Loucy (cell line): Measurements from ENCODE around the gene HMGN3.

Source experiments
- H2AFZ ChIP-seq: fragments of 200-600 bp; sonication (generic); 2 replicates; pipeline ENCODE4 v1.6.0; 2016; ENCODE audit warnings: antibody characterized with exemption, mild to moderate bottlenecking, low read length, moderate library complexity
- H3F3A ChIP-seq: fragments of 200-600 bp; 2 replicates; pipeline ENCODE4 v1.6.0; 2016; ENCODE audit warnings: antibody characterized with exemption, low read depth, mild to moderate bottlenecking
- H3K27me3 ChIP-seq: fragments of 200-600 bp; sonication (generic); 2 replicates; pipeline ENCODE4 v1.6.1; 2014; ENCODE audit warnings: low read length, mild to moderate bottlenecking; ENCODE audit not compliant: insufficient read depth, poor library complexity, severe bottlenecking
- H3K36me3 ChIP-seq: fragments of 200-600 bp; sonication (generic); 2 replicates; pipeline ENCODE4 v1.6.1; 2016; ENCODE audit warnings: low read length; ENCODE audit not compliant: insufficient read depth
- H3K4me1 ChIP-seq: fragments of 200-600 bp; sonication (generic); 2 replicates; pipeline ENCODE4 v1.5.1; 2014; ENCODE audit warnings: low read length, mild to moderate bottlenecking; ENCODE audit not compliant: insufficient read depth, poor library complexity, severe bottlenecking
- H3K4me2 ChIP-seq: fragments of 200-600 bp; sonication (generic); 2 replicates; pipeline ENCODE4 v1.6.0; 2014; ENCODE audit warnings: antibody characterized with exemption, low read length, low read depth, mild to moderate bottlenecking; ENCODE audit not compliant: poor library complexity, severe bottlenecking
- H3K4me3 ChIP-seq: fragments of 200-600 bp; sonication (generic); 2 replicates; pipeline ENCODE4 v1.5.1; 2014; ENCODE audit warnings: low read length, mild to moderate bottlenecking, mixed read lengths; ENCODE audit not compliant: poor library complexity, severe bottlenecking
- H3K79me2 ChIP-seq: fragments of 200-600 bp; sonication (generic); 2 replicates; pipeline ENCODE4 v1.6.1; 2014; ENCODE audit warnings: low read length; ENCODE audit not compliant: insufficient read depth
- H3K9ac ChIP-seq: fragments of 200-600 bp; sonication (generic); 2 replicates; pipeline ENCODE4 v1.6.0; 2014; ENCODE audit warnings: mild to moderate bottlenecking, low read depth, low read length, moderate library complexity; ENCODE audit not compliant: poor library complexity, severe bottlenecking
- H3K9me2 ChIP-seq: fragments of 200-600 bp; sonication (generic); replicated peaks from 2 replicates; pipeline ENCODE4 v1.6.1; 2016; ENCODE audit warnings: low read depth, low read length, mixed read lengths
- H3K9me3 ChIP-seq: fragments of 200-600 bp; sonication (generic); 2 replicates; pipeline ENCODE4 v1.6.1; 2014; ENCODE audit warnings: mild to moderate bottlenecking, antibody characterized with exemption, low read length, low read depth; ENCODE audit not compliant: insufficient read depth
- H4K20me1 ChIP-seq: fragments of 200-600 bp; sonication (generic); 2 replicates; pipeline ENCODE4 v1.6.0; 2014; ENCODE audit warnings: antibody characterized with exemption, low read length, mild to moderate bottlenecking; ENCODE audit not compliant: insufficient read depth, poor library complexity, severe bottlenecking
- CTCF ChIP-seq: fragments of 200-600 bp; sonication (generic); conservative IDR thresholded peaks from 2 replicates; pipeline ENCODE4 v1.5.1; 2014; ENCODE audit warnings: mild to moderate bottlenecking, antibody characterized with exemption, low read length
- EZH2phosphoT487 ChIP-seq: fragments of 200-600 bp; IDR thresholded peaks from 2 replicates; pipeline ENCODE4 v1.6.1; 2018; ENCODE audit warnings: antibody characterized with exemption, mild to moderate bottlenecking, moderate library complexity, borderline replicate concordance

HMGN3 gene

GRCh38 chr6:79186564-79186963 lies 47.9 kb downstream of the HMGN3 start:
- Histone ChIP-seq H3K4me1 (no peaks in the 10 kb centered on the region), H4K20me1 (no peaks in the 10 kb centered on the region), H3K4me3 (no peak overlapping the region), H3K4me2 (no peak overlapping the region), H3K36me3 (no peaks in the 10 kb centered on the region), H3K79me2 (no peaks in the 10 kb centered on the region), H3K9me3 (peaks cover 6% of the 10 kb centered on the region; the same call in 1 of the 2 replicates), H2AFZ (no peak overlapping the region), H3K9me2 (no peaks in the 10 kb centered on the region), H3F3A (no peaks in the 10 kb centered on the region), H3K9ac (no peak overlapping the region), H3K27me3 (no peaks in the 10 kb centered on the region)
- TF ChIP-seq CTCF: no peak
- no peak for TF ChIP-seq EZH2phosphoT487

DNA sequence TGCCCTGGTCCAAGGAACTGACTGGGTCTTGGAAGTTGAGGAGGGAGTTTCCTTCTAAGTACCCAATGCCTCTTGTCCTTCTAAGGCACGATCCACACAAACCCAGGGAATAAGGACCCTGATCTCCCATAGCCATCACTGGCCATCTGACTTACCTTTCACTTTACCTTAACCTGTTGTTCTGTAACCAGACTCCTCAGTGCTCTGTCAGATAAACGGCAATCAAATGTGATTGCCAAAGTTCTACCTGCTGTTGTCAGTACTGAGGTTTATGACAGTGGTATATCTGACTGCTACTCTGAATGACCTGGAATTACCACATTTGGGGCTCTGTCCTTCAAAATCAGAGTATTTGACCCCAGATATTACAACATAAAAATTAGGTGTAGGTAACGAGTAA lies 49.8 kb downstream of the HMGN3 start:
- no peaks in the 10 kb centered on the region for H3K9me3 ChIP-seq
- no peak overlapping the region for H3K4me3 ChIP-seq
- H3K4me2 ChIP-seq: no peak overlapping the region
- no peaks in the 10 kb centered on the region for H3K27me3 ChIP-seq
- no peaks in the 10 kb centered on the region for H4K20me1 ChIP-seq
- no peaks in the 10 kb centered on the region for H3K9me2 ChIP-seq
- H3F3A ChIP-seq: no peaks in the 10 kb centered on the region
- TF ChIP-seq EZH2phosphoT487 (no peak), CTCF (no peak)
- no peak overlapping the region for H3K9ac ChIP-seq
- no peaks in the 10 kb centered on the region for H3K79me2 ChIP-seq
- no peaks in the 10 kb centered on the region for H3K4me1 ChIP-seq
- H2AFZ ChIP-seq: no peak overlapping the region
- H3K36me3 ChIP-seq: no peaks in the 10 kb centered on the region

- Histone ChIP-seq H3K36me3 (no peaks in the 10 kb centered on the region), H4K20me1 (no peaks in the 10 kb centered on the region), H3K4me3 (no peak overlapping the region), H3K79me2 (no peaks in the 10 kb centered on the region), H3K9ac (no peak overlapping the region), H3K4me1 (no peaks in the 10 kb centered on the region), H3F3A (no peaks in the 10 kb centered on the region), H3K9me2 (no peaks in the 10 kb centered on the region), H3K9me3 (no peaks in the 10 kb centered on the region), H3K27me3 (no peaks in the 10 kb centered on the region), H2AFZ (no peak overlapping the region), H3K4me2 (no peak overlapping the region)
- no peak for TF ChIP-seq CTCF
Observed at GRCh38 chr6:79184086-79184485, 50.4 kb downstream of the HMGN3 start.
